ENCODE data around the gene SFMBT1. TPM values are rescaled to one million over a fixed set of nuclear protein-coding genes. Genes with fewer than 3 reads are reported as not detected.

SFMBT1 gene
- total RNA-seq, 1 donor from 2014 or later = 4.4 TPM

GRCh38 chr3:52857133-52857532, 188.7 kb downstream of the SFMBT1 start:
- DNase-seq (ENCODE audit: low read depth, low spot score) = no peak

GRCh38 chr3:52856666-52857065, 189.2 kb downstream of the SFMBT1 start:
- no peak for DNase-seq (ENCODE audit: low read depth, low spot score)

- no peak for DNase-seq (ENCODE audit: low read depth, low spot score)
Measured at GRCh38 chr3:52854013-52854412, 191.9 kb downstream of the SFMBT1 start.

Other genes starting within 250 kb of the SFMBT1 start
- gene ITIH4, start 215.4 kb downstream of the SFMBT1 start, total RNA-seq = 0.49 and 0.53 TPM in 2 replicates
- not detected in 2 replicates for gene MUSTN1, start 211.1 kb downstream of the SFMBT1 start, total RNA-seq
- gene STIMATE, start 148.5 kb downstream of the SFMBT1 start, total RNA-seq = 12.3 and 20.3 TPM in 2 replicates
- gene RFT1, start 84.4 kb upstream of the SFMBT1 start, total RNA-seq = 25.3 and 32.6 TPM in 2 replicates
- 3.8 and 3.9 TPM in 2 replicates for gene PRKCD, start 115.1 kb upstream of the SFMBT1 start, total RNA-seq
- 702 and 762 TPM in 2 replicates for gene TKT, start 209.9 kb upstream of the SFMBT1 start, total RNA-seq